Parathyroid adenoma (tissue), 2 donors: ENCODE measurements around the gene MBNL1.

Source experiments
- H2AFZ ChIP-seq: fragments of 300-600 bp; sonication (generic); one replicate; pipeline ENCODE4 v1.7.0; 2017; ENCODE audit warnings: antibody characterized with exemption, mild to moderate bottlenecking
- H3K27ac ChIP-seq: fragments of 300-600 bp; sonication (generic); one replicate; pipeline ENCODE4 v1.7.0; 2017
- H3K27me3 ChIP-seq: fragments of 300-600 bp; sonication (generic); one replicate; pipeline ENCODE4 v1.7.0; 2017; ENCODE audit warnings: low read length; ENCODE audit not compliant: control insufficient read depth, insufficient read depth
- H3K36me3 ChIP-seq: fragments of 300-600 bp; sonication (generic); one replicate; pipeline ENCODE4 v1.7.0; 2017; ENCODE audit warnings: low read length; ENCODE audit not compliant: control insufficient read depth, insufficient read depth
- H3K4me1 ChIP-seq: fragments of 300-600 bp; sonication (generic); one replicate; pipeline ENCODE4 v1.7.0; 2017; ENCODE audit warnings: control low read depth
- H3K4me2 ChIP-seq: fragments of 300-600 bp; sonication (generic); one replicate; pipeline ENCODE4 v1.7.0; 2017; ENCODE audit warnings: low read length
- H3K4me3 ChIP-seq: fragments of 300-600 bp; sonication (generic); one replicate; pipeline ENCODE4 v1.7.0; 2017; ENCODE audit warnings: low read depth, low read length
- H3K79me2 ChIP-seq: fragments of 300-600 bp; sonication (generic); one replicate; pipeline ENCODE4 v1.7.0; 2017; ENCODE audit warnings: control low read depth
- H3K9ac ChIP-seq: fragments of 300-600 bp; sonication (generic); one replicate; pipeline ENCODE4 v1.7.0; 2017; ENCODE audit warnings: mild to moderate bottlenecking
- H3K9me3 ChIP-seq: fragments of 300-600 bp; sonication (generic); one replicate; pipeline ENCODE4 v1.7.0; 2017; ENCODE audit warnings: low read length; ENCODE audit not compliant: control insufficient read depth
- TF ChIP-seq, protein P1 (sequence below): fragments of 300-600 bp; sonication (generic); IDR thresholded peaks from one replicate; pipeline ENCODE4 v1.7.0; 2017; ENCODE audit warnings: antibody characterized with exemption, mild to moderate bottlenecking
- donor health status: primary hyperparathyroidism.

MBNL1 gene

DNA sequence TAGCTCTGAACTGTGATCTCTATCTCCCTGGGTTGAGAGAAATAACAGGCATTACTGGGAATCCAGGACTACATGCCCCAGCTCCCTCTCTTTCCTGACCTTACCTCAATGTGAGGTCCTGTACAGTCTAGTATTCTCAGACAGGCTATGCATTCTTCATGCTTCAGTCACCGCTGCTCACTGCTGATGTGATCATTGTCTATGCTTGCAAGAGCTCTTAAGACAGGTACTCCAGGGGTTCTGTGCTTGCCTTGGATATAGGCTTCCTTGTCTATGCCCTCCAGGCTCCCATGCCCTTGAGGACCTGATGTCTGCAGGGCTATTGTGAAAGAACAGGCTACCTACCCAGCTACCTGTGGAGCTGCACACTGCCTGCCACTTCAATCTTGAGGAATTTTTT is 183.6 kb downstream of the MBNL1 start:
- no peak overlapping the region for H3K9ac ChIP-seq
- no peaks in the 10 kb centered on the region for H3K27me3 ChIP-seq
- no peaks in the 10 kb centered on the region for H3K9me3 ChIP-seq
- TF ChIP-seq, protein P1, sequence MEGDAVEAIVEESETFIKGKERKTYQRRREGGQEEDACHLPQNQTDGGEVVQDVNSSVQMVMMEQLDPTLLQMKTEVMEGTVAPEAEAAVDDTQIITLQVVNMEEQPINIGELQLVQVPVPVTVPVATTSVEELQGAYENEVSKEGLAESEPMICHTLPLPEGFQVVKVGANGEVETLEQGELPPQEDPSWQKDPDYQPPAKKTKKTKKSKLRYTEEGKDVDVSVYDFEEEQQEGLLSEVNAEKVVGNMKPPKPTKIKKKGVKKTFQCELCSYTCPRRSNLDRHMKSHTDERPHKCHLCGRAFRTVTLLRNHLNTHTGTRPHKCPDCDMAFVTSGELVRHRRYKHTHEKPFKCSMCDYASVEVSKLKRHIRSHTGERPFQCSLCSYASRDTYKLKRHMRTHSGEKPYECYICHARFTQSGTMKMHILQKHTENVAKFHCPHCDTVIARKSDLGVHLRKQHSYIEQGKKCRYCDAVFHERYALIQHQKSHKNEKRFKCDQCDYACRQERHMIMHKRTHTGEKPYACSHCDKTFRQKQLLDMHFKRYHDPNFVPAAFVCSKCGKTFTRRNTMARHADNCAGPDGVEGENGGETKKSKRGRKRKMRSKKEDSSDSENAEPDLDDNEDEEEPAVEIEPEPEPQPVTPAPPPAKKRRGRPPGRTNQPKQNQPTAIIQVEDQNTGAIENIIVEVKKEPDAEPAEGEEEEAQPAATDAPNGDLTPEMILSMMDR, result no peak
- no peaks in the 10 kb centered on the region for H3K36me3 ChIP-seq
- no peaks in the 10 kb centered on the region for H3K79me2 ChIP-seq
- no peak overlapping the region for H2AFZ ChIP-seq
- H3K4me2 ChIP-seq, result no peak overlapping the region
- H3K27ac ChIP-seq, result no peak overlapping the region
- no peaks in the 10 kb centered on the region for H3K4me1 ChIP-seq
- no peak overlapping the region for H3K4me3 ChIP-seq

DNA sequence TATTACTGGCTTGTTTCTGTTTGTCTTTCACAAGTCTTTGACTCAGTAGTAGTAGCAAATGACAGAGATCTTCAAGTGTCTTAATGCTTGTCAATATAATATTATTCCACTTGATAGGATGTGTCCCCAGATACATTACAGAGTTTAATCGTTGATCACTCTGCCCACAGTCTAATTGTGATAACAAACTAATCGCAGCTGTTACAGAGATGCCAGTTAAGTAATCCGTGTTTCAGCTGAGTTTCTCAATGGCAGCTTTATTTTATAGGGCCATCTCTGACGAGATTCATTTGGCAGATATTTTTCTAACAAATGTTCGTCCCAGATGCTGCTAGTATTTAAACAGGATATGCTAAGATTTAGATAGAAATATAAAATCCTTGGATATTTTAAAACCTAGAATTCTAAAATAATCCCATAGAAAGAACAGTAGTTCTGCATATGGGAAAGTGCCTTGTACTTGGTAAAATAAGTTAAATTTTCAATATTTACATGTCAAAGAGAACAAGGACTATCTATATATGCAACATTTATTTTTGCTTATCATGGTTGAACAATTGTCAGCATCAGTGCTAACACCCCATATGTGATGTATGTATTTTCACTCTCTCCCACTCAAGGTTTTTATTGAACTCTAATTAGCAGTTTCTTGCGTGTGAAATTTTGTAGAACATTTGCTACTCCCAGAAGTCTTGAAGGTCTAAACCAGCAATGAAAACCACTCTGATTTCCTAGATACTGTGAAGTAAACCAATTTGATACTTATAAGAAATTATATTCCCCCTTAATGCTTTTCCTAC is 185.5 kb downstream of the MBNL1 start:
- Histone ChIP-seq H3K4me3 (no peak overlapping the region), H3K36me3 (no peaks in the 10 kb centered on the region), H3K27me3 (no peaks in the 10 kb centered on the region), H2AFZ (no peak overlapping the region), H3K4me1 (no peaks in the 10 kb centered on the region), H3K79me2 (no peaks in the 10 kb centered on the region), H3K9ac (no peak overlapping the region), H3K27ac (no peak overlapping the region), H3K4me2 (no peak overlapping the region), H3K9me3 (no peaks in the 10 kb centered on the region)
- TF ChIP-seq, protein P1, result no peak

DNA sequence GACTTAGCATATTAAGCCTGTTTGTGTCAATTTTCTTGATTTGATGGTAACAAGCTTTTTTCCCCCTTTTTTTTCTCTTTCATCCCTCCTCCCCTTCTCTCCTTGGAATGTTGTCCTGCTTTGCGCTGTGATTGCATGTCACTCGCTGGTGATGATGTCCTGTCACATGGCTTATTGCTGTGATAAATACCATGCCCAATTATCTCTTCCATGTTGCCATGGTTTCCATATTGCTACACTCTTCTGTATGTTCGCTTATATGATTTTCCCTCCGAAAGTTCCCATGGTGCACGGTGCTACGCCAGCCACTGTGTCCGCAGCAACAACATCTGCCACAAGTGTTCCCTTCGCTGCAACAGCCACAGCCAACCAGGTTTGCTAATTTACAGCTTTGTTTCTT is 187.3 kb downstream of the MBNL1 start:
- Histone ChIP-seq H3K4me1 (no peaks in the 10 kb centered on the region), H3K27me3 (no peaks in the 10 kb centered on the region), H2AFZ (no peak overlapping the region), H3K9me3 (no peaks in the 10 kb centered on the region), H3K4me2 (no peak overlapping the region), H3K9ac (no peak overlapping the region), H3K27ac (no peak overlapping the region), H3K4me3 (no peak overlapping the region), H3K79me2 (no peaks in the 10 kb centered on the region), H3K36me3 (no peaks in the 10 kb centered on the region)
- TF ChIP-seq, protein P1, result no peak

DNA sequence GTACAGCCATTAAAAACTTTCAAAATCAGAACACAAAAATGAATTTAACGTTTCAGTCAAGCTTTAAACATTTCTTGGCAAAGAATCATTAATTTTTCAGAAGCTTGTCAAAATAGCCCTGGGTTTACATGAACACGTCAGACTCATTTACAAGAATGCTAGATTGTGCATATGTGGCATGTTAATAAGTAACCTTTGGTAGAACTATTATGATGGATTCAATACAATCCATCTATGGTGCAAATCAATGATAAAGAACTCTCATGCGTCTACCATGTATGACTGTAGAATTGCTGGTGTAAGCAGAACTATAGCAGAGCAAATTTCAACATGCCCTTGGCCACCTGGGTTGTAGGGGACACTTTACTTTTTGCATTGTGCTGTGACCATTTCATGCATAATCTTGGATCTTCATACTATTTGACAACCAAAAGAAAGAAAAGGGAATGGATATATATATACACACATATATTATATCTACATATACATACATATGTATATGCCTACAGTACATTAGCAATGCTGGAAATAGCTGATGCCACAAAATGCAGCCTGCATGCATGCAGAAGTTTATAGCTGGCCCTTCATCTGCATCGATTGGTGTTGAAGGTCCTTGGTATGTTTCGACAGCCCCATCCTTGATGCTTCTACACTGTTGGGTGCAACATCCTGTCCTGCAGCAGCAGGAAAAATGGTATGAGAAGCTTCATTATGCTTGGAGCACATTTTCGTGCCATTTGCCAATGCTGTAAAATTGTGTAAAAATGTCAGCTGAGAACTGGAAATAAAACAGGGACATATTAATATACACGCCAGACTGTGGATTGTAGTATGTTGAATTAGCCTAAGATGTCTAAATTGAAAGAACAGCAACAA is 189.0 kb downstream of the MBNL1 start:
- Histone ChIP-seq H3K27me3 (no peaks in the 10 kb centered on the region), H3K4me3 (no peak overlapping the region), H3K9ac (no peak overlapping the region), H3K4me1 (no peaks in the 10 kb centered on the region), H3K36me3 (no peaks in the 10 kb centered on the region), H3K9me3 (no peaks in the 10 kb centered on the region), H3K79me2 (no peaks in the 10 kb centered on the region), H3K4me2 (no peak overlapping the region), H3K27ac (no peak overlapping the region), H2AFZ (no peak overlapping the region)
- TF ChIP-seq, protein P1, result no peak
